ENCODE measurements around the gene MTURN. TPM values are rescaled to one million over a fixed set of nuclear protein-coding genes. Genes with fewer than 3 reads are reported as not detected.
"Not testable (repeated sequence)": the region's sequence is repeated elsewhere in the genome, so short reads cannot be mapped to it uniquely, and the experiment has no call there.

Gene MTURN
- polyA plus RNA-seq, 1 donor (not counting 4 experiments of a cell fraction or from before 2014, with no cell fraction given): 10.8 TPM

GRCh38 chr7:30091987-30092386 lies 42.8 kb upstream of the MTURN start:
- no peak overlapping the region for H3K4me2 ChIP-seq (ENCODE audit: control insufficient read depth, extremely low read depth, insufficient read depth, low read depth, low read length)

GRCh38 chr7:30093420-30093952 lies 41.3 kb upstream of the MTURN start:
- Histone ChIP-seq H3K36me3 (ENCODE audit: control insufficient read depth in 2 of 2, extremely low read depth in 1 of 2, insufficient read depth in 2 of 2, low read length in 2 of 2) (no peaks in the 10 kb centered on the region), H3K27me3 (ENCODE audit: control insufficient read depth, extremely low read depth, insufficient read depth, low read length) (no peaks in the 10 kb centered on the region), H2AFZ (ENCODE audit: control insufficient read depth, low read length) (no peak overlapping the region), H3K9me1 (ENCODE audit: control insufficient read depth, extremely low read depth, insufficient read depth, low read length) (no peaks in the 10 kb centered on the region), H4K20me1 (ENCODE audit: control insufficient read depth, extremely low read depth, insufficient read depth, low read length) (no peaks in the 10 kb centered on the region), H3K9me3 (ENCODE audit: control insufficient read depth, low read depth, low read length) (no peaks in the 10 kb centered on the region), H3K4me2 (ENCODE audit: control insufficient read depth, extremely low read depth, insufficient read depth, low read depth, low read length) (no peak overlapping the region), H3K9ac (ENCODE audit: control insufficient read depth, extremely low read depth, insufficient read depth, low read length) (no peak overlapping the region), H3K79me2 (ENCODE audit: control insufficient read depth, insufficient read depth, low read length) (no peaks in the 10 kb centered on the region), H3K4me3 (ENCODE audit: control insufficient read depth in 2 of 3, extremely low read depth in 1 of 3, insufficient read depth in 2 of 3, low read depth in 1 of 3, low read length in 3 of 3) (no peak overlapping the region), H3K27ac (ENCODE audit: control insufficient read depth, insufficient read depth, low read length) (no peak overlapping the region), H3K4me1 (ENCODE audit: control insufficient read depth, extremely low read depth, insufficient read depth, low read length) (peaks cover 9% of the 10 kb centered on the region)
- no peak for DNase-seq (ENCODE audit: low read depth, low spot score)
- dilution Hi-C loops (cut with MboI; ENCODE audit: extremely low pct_ligation_motif_present, low sequenced_read_pairs): no loop called here
- no peak for FAIRE-seq
- TF ChIP-seq EZH2 (IDR thresholded peaks at IDR 0.05; ENCODE audit: low read length) (no peak), CTCF (optimal IDR thresholded peaks at IDR 0.05 in 1 of 3, IDR thresholded peaks at IDR 0.05 in 1 of 3, conservative IDR thresholded peaks at IDR 0.05 in 1 of 3; ENCODE audit: extremely low read depth in 1 of 3, insufficient read depth in 2 of 3, low read length in 3 of 3) (no peak)

More at GRCh38 chr7:30091987-30092386, 42.8 kb upstream of the MTURN start:
- dilution Hi-C loops (cut with MboI; ENCODE audit: extremely low pct_ligation_motif_present, low sequenced_read_pairs): no loop called here
- Histone ChIP-seq H3K79me2 (ENCODE audit: control insufficient read depth, insufficient read depth, low read length) (no peaks in the 10 kb centered on the region), H3K9ac (ENCODE audit: control insufficient read depth, extremely low read depth, insufficient read depth, low read length) (no peak overlapping the region), H3K36me3 (ENCODE audit: control insufficient read depth in 2 of 2, extremely low read depth in 1 of 2, insufficient read depth in 2 of 2, low read length in 2 of 2) (peaks cover 0 to 2% of the 10 kb centered on the region in 2 experiments), H3K9me3 (ENCODE audit: control insufficient read depth, low read depth, low read length) (no peaks in the 10 kb centered on the region), H3K27ac (ENCODE audit: control insufficient read depth, insufficient read depth, low read length) (no peak overlapping the region), H3K4me1 (ENCODE audit: control insufficient read depth, extremely low read depth, insufficient read depth, low read length) (peaks cover 9% of the 10 kb centered on the region), H4K20me1 (ENCODE audit: control insufficient read depth, extremely low read depth, insufficient read depth, low read length) (no peaks in the 10 kb centered on the region), H3K4me3 (ENCODE audit: control insufficient read depth in 2 of 3, extremely low read depth in 1 of 3, insufficient read depth in 2 of 3, low read depth in 1 of 3, low read length in 3 of 3) (no peak overlapping the region), H2AFZ (ENCODE audit: control insufficient read depth, low read length) (no peak overlapping the region), H3K27me3 (ENCODE audit: control insufficient read depth, extremely low read depth, insufficient read depth, low read length) (no peaks in the 10 kb centered on the region), H3K9me1 (ENCODE audit: control insufficient read depth, extremely low read depth, insufficient read depth, low read length) (no peaks in the 10 kb centered on the region)
- TF ChIP-seq CTCF (optimal IDR thresholded peaks at IDR 0.05 in 1 of 3, IDR thresholded peaks at IDR 0.05 in 1 of 3, conservative IDR thresholded peaks at IDR 0.05 in 1 of 3; ENCODE audit: extremely low read depth in 1 of 3, insufficient read depth in 2 of 3, low read length in 3 of 3) (no peak), EZH2 (IDR thresholded peaks at IDR 0.05; ENCODE audit: low read length) (no peak)
- DNase-seq (ENCODE audit: low read depth, low spot score) (no peak), FAIRE-seq (no peak)

- FAIRE-seq; H2AFZ ChIP-seq (ENCODE audit: control insufficient read depth, low read length); H3K9me1 ChIP-seq (ENCODE audit: control insufficient read depth, extremely low read depth, insufficient read depth, low read length); H3K4me2 ChIP-seq (ENCODE audit: control insufficient read depth, extremely low read depth, insufficient read depth, low read depth, low read length); H3K36me3 ChIP-seq (ENCODE audit: control insufficient read depth in 2 of 2, extremely low read depth in 1 of 2, insufficient read depth in 2 of 2, low read length in 2 of 2); H3K9me3 ChIP-seq (ENCODE audit: control insufficient read depth, low read depth, low read length); H3K79me2 ChIP-seq (ENCODE audit: control insufficient read depth, insufficient read depth, low read length); H4K20me1 ChIP-seq (ENCODE audit: control insufficient read depth, extremely low read depth, insufficient read depth, low read length); H3K27ac ChIP-seq (ENCODE audit: control insufficient read depth, insufficient read depth, low read length); DNase-seq (ENCODE audit: low read depth, low spot score); H3K9ac ChIP-seq (ENCODE audit: control insufficient read depth, extremely low read depth, insufficient read depth, low read length); H3K4me3 ChIP-seq (ENCODE audit: control insufficient read depth in 2 of 3, extremely low read depth in 1 of 3, insufficient read depth in 2 of 3, low read depth in 1 of 3, low read length in 3 of 3); dilution Hi-C loops (cut with MboI; ENCODE audit: extremely low pct_ligation_motif_present, low sequenced_read_pairs); H3K27me3 ChIP-seq (ENCODE audit: control insufficient read depth, extremely low read depth, insufficient read depth, low read length); H3K4me1 ChIP-seq (ENCODE audit: control insufficient read depth, extremely low read depth, insufficient read depth, low read length): not testable (repeated sequence)
These were observed 36.2 kb upstream of the MTURN start for GRCh38 chr7:30098599-30098998.
